Cerebellar nuclear complex (tissue), 1 donor: ENCODE results near the gene FNDC11.
"Not testable (repeated sequence)": the region's sequence is repeated elsewhere in the genome, so short reads cannot be mapped to it uniquely, and the experiment has no call there.

ENCODE experiments used
- DNase-seq, 2 experiments: peaks; one replicate each; lab custom pipeline; 2025; lab: John Stamatoyannopoulos, UW

The FNDC11 gene

DNA sequence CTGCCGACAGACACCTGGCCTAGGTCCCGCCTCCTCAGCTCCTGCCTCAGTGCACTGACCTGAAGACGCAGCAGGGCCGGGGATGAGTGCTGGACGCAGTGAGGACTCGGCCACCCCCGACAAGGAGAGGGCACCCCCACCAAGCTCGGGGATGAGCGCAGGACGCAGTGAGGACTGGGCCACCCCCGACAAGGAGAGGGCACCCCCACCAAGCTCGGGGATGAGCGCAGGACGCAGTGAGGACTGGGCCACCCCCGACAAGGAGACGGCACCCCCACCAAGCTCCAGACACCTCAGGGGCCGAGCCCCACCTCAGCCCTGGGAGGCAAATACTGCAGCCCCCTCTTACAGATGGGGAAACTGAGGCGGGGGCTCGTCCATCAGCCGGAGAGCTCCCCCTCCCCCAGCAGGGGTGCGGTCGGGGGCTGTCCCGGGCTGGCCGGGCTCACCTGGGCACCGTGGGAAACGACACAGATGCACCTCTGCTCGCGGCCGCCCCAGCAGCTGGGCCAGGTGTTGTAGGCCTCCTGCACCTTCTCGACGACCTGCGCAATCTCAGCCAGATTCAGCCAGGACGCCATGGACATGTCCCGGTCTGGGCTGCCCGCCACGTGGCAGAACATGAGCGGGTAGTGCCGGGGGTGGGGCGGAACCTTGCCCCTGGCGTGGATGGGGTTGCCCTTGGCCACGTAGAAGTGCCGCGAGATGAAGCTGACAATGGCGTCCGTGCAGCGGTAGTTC is 12.6 kb downstream of the FNDC11 start:
- DNase-seq: no peak

DNA sequence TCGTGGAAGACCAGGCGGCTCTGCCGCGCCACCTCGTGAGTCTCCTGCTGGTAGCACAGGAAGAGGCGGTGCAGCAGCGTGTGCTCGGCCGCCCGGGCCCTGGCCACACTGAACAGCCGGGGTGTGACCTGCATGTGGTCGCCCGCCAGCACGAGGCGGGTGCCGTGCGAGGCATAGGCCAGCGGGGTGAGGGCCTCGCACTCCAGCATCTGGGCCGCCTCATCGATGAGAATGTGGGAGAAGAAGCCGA is 13.1 kb downstream of the FNDC11 start:
- DNase-seq: no peak

DNA sequence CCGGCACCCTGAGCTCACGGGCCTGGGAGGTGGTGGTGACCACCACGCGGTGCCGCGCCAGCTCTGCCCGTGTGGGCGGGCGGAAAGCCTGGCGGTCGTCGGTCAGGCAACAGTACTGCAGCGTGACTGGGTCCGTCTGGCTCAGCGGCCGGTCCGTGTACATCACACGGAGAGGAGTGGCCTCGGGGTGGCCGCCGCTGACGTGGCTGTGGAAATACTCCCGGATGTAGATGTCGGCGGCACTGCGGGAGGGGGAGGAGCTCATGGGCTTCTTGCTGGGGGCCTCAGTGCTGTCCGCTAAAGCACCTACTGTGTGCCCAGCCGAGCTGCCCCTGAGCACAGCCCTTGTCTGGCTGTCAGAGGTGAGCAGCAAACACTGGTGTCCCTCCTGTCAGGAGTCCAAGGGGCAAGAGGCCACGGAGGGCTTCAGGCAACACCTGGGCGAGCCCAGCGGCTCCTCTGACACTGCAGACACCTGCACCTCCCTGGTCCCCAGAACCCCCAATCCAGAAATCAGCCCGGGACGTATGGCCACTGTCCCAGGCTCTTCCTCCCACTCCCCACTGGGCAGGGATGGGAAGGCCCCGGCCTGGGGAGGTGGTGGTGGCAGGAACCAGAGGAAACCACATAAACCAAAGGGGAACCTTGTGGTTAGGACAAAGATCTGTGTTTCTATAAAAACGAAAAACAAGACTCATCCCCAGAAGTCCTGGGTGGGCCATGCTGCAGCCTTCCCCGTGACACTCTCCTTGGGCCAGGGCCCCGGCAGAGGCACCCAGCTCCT is 13.6 kb downstream of the FNDC11 start:
- no peak for DNase-seq

DNA sequence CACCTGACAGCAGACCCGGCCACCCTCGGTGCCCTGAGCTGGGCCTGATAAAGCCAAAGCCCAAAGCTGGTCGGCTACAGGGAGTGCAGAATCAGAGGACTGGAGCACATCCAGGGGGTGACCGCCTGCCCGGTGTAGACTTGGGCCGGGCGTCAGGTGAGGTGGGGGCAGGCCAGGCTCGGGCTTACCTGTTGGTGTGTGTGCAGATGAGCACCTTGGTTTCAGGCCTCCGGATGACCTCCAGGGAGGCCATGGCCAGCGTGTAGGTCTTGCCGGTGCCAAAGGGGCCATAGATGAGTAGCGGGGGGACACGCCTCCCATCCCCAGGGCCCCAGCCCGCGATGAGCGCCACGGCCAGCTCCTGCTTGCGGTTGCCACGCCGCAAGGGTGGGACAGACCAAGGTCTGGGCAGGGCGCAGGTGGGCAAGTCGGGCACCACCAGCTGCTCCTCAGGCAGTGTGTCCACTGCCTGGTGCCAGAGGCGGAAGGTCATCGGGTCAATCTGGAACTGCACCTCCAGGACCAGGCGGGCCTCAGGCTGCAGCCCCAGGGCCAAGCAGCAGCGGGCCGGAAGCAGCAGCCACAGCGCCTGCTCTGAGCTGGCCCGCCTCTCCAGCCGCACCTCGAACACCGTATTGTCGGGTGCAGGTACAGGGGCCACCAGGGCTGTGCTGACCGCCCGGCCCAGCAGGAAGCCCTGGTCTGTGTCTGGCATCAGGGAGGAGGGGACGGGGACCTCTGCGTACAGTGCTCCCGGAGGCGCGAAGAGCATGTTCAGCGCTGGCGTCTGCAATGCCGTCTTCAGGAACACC is 14.4 kb downstream of the FNDC11 start:
- no peak for DNase-seq

DNA sequence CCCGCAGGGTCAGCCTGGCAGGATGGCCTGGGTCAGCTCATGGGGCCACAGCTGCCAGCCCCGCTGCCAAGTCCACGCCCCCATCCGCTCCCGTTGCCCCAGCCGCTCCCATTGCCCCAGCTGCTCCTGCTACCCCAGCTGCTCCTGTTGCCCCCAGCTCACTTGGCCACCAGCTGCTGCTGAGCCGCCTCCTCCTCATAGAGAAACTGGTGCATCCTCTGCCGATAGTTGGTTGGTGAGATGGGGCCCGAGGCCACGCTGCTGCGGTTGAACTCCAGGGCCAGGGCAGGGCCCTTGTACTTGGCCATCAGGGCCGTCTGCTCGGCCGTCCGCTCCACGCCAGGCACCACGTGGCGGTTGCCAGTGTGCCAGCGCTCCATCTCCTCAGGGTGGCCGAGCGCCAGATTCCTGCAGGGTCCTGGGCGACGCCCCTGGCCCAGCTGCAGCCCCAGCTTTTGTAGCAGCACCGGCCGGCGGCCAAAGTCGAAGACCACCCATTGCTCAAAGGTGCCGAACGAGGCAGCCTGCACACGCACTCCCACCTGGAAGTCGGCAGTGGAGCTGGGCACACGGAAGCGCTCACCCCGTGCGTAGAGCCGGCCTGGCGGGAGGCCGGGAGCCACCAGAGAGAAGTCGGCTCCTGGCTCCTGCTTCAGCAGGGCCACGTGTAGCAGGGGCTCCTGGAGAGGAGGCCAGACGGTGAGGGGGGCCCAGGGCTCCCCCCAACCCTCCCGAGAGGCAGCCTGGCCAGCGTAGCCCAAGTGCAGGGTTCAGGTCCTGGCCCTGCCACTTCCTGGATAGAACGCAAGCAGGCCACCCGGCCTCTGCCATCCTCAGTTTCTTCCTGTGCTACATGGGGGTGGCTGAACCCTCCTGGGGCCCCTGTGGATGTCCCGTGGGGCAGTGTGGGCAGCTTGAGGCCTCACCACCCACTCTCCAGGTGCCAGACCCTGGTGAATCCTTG is 15.3 kb downstream of the FNDC11 start:
- DNase-seq: no peak

DNA sequence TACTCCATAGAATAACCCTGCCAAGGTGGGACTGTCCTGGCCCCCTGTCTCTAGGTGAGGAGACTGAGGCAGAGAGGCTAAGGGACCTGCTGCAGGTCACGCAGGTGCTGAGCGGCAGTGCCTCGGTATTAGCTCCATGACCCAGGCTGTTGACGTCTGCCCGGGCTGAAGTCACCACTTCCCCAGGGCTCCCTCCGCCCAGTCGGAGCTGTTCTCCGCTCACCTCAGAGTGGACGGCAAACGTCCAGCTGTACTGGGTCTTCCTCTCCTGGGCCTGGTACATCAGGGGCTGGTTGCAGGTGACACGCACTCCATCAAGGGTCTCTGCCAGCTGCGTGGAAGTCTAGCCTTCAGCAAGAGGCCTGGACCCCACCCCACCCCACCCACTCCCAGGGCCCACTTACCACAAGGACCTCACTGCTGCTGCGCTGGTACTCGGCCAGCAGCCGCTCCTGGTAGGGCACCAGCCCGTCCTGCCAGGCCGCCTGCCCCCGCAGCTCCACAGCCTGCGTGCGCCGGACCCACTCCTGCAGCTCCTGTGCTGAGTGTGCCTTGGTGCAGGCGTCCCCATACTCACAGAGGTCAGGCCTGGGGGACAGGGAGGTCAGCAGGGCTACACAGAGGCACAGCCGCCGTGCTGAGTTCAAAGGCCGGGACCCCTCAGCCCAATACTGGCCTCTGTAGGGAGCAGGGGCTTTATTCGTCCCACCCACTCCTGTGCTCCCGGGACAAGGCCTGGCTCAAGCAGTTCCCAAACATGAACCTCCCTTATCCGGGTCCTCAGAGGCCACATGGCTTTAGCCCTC is 16.5 kb downstream of the FNDC11 start:
- no peak for DNase-seq

DNA sequence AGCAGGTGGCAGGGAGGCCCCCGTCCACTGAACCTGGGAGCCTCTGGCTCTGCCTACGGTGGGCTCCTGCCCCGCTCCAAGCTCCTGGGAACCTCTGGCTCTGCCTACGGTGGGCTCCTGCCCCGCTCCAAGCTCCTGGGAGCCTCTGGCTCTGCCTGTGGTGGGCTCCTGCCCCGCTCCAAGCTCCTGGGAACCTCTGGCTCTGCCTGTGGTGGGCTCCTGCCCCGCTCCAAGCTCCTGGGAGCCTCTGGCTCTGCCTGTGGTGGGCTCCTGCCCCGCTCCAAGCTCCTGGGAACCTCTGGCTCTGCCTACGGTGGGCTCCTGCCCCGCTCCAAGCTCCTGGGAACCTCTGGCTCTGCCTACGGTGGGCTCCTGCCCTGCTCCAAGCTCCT is 17.1 kb downstream of the FNDC11 start:
- DNase-seq: not testable (repeated sequence)

DNA sequence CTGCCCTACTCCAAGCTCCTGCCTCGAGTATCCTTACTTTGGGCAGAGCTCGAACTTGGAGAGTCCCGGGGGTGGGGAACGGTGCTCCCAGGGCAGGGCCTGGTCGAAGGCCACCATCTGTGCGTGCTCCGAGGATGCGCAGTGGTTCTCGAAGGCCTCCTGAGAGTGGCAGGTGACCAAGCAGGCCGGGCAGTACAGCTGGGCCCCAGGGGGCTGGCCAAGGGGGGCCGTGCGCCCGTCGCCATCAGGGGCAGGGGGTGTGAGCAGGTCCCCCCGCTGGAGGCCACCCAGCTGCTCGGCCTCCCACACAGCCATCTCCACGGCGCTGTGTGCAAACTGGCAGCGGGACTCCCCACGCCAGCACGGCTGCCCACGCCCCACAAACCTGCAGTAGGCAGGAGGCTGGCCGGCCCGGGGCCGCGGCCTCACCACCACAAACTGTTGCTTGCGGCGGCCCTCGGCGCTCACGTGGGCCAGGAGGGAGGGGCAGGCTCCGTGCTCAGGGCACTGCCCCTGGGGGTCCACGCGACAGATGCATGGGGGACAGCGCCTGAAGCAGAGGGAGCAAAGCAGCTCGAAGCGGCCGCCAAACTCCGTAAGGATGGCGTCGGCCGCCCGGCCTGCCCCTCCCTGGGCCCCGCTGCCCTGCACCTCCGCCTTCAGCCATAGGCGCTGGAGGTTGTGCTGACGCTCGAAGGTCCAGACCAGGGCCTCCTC is 18.3 kb downstream of the FNDC11 start:
- DNase-seq: no peak

DNA sequence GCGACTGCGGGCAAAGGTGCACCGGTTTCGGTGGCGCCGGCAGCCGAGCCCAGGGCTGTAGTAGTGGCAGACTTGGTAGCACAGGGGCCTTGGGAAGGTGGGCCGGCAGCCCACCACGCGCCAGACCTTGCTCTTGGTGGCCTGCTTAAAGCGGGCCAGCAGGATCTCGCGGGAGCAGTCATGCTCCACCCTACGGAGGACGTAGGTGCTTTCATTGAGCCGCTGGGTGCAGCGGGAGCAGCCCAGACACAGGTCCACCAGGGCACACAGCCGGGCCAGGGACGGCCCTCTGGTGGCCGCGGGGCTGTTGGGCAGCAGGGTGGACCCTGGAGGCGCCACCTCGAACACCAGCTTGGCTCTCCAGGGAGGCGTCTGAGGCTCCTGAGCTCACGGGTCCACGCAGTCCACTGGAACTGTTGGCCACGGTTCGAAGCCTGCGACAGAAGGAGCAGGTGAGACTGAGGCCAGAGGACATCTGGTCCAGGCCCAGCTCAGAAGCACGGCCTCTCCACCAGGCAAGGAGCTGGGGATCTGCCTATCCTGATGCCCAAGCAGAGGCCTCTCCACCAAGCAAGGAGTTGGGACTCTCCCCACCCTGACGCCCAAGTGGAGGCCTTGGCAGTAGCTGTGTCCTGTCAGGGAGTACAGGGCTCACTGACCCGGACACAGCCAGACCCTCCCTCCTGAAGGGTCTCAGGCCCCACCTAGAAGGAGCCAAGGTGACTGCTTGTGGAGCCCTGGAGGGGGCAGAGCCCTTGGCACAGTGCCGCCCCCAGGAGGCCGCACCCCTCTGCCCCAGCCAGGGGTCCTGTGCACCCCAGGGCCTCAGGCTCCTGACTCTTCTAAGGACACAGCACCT is 19.1 kb downstream of the FNDC11 start:
- no peak for DNase-seq

DNA sequence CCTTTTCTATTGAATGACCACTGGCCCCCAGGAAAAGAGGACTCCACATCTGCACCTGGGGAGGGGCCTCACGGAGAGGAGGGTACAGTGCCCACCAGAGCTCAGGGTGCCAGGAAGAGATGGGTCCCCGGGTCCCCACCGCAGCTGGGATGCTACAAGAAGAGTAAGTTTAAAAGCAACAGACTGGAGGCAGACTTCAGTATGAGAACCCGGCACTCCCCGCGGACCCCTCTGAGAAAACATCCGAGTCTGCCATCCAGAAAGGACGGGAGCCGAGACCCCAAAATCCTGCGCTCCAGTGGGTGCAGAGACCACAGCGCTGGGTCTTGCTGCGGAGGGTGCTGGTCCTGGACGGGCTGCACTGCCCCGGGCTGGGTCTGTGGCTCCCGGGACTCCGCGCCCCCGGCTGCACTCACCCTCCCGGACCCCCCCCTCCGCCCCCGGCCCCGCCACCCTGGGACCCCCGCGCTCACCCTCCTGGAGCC is 19.7 kb downstream of the FNDC11 start:
- DNase-seq: no peak

DNA sequence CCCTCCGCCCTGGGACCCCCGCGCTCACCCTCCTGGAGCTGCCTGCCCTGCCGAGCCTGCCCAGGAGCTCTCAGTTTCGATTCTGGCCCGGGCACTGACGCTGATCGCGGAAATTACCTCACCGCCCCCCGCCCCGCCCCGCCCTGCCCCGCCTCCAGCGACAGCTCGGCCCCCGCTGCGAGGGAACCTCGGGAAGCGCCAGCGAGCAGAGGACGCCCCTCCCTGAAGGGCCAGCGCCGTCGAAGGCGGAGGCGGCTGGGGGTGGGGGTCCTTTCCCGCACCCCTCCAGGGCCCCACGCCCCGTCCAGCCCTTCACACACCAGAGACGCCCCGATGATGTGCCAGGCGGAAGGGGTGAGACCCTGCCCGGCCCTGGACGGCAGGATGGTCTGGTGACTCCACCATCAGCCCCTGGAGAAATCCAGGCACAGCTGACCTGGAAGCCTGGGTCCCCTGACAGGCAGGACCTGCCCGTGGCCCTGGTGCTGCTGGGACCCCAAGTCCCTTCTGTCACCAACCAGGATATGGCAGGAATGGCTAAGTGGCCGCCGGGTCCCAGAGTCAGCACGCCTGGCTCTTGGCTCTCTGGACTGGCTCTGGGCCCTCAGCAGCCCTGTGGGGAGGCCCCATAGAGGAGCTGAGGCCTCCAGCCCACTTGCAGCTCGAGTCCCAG is 20.3 kb downstream of the FNDC11 start, which contains the start of gene HELZ2:
HELZ2 (minus strand) TSS at position 84 of the 673 bp plus-strand sequence. CDS start 1,854 bp downstream, outside the sequence.
- no peak for DNase-seq

DNA sequence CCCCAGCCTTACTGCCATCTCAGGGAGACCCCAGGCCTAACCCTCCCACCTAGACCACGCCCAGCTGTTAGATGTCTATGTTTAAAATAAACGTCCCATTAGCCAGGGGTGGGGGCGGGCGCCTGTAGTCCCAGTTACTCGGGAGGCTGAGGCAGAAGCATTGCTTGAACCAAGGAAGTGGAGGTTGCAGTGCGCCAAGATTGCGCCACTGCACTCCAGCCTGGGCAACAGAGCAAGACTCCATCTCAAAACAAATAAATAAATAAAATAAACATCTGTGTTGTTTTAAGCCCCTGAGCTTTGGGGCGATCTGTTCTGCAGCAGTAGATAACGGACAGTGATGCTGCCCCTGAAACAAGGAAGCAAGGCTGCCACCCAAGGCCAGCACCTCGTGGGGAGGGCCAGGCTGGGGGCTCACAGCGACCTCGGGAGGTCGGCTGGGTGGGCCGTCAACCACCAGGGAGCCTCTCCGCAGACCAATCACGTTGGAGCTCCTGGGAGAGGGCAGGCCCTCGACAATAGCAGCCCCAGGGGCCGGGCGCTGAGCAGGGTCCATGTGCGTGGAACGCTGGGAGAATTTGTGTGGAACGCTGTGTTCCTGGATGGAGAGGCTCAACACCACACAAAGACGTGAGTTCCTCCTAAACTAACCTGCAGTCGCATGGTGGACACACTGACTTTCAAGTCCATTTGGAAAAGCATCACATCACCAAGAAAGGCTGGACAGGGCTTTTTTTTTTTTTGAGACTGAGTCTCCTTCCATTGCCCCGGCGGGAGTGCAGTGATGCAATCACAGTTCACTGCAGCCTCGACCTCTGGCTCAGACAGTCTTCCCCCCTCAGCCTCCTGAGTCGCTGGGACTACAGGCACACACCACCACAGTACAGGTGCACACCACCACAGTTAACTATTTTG is 21.1 kb downstream of the FNDC11 start:
- no peak for DNase-seq

DNA sequence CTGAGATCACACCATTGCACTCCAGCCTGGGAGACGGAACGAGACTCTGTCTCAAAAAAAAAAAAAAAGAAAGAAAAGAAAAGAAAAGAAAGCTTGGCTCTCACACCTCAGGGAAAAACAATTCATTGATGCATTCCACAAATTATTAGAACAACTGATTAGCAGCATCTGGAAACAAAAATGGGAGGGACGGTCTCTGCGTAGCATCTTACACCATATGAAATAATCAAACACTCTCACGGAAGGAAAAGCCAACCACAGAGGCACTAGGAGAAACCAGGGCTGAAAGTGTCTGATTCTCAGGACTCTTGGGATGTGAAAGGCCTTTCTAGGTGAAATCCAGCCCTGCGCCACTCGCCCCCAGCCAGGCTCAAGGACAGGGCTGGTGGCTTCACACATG is 22.4 kb downstream of the FNDC11 start:
- no peak for DNase-seq

DNA sequence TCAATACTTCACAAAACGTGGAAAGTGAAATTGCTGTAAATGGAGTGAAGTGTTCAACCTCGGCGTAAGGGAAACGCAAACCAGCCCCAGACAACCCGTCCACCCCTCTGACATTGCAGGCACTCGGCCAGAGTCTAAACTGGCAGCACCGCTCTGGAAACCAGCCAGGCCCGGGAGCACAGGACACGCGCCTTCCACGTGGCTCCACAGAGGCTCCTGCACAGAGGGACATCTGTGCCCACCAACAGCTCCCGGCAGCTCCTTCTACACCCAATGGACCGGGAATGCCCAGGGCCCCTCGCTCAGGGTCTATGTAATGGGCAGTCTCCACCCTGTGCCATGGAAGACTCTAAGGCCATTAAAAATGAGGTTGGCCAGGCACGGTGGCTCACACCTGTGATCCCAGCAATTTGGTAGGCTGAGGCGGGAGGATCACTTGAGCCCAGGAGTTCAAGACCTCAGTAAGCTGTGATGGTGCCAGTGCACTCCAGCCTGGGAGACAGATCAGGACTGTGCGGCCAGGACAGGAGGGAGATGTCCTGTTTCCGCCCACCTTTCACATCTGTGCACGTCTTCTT is 23.4 kb downstream of the FNDC11 start:
- DNase-seq: peak in 1 of 2 experiments; percentile 5

DNA sequence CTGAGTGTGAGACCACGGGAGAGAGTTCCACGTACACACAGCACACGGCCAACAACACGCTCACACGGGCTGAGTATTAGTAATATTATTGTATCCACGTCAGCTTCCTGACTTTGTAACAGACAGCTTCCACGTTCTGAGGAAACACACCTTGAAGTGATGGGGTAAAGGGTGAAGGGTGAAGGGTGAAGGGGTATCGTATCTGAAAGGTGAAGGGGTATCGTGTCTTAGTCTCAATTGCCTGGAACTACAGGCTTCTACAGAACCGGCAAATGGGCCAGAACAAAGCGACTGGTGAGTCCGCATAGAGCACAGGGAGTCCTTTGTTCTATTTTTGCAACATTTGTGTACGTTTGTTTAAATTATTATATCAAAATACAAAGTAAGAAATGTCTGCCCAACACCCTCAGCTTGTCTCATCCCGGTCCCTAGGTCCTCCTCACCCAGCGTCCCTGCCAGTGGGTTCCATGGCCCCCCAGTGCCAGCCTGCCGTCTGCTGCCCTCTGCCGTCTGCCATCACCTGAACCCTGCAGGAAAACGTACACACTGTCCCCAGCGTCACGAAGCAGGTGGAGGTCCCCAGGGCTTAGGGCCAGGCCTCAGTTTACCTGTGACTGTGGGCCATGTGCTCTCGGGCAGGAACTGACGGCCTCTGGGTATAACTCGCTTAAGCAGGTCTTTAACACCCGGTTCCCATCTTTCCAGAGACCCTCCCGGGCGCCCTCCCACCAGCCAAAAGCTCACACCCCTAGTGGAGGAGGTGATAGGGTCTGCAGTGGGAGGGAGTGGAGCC is 24.5 kb downstream of the FNDC11 start:
- DNase-seq: no peak
